GM12878 (cell line): Measurements from ENCODE around the gene RCBTB2. TPM values are rescaled to one million over a fixed set of nuclear protein-coding genes. Genes with fewer than 3 reads are reported as not detected.

Experiments
- ATAC-seq: fragments of 200-7000 bp; cut with Tn5 transposase; 3 replicates; pipeline ENCODE4 v1.9.1; 2020; ENCODE audit warnings: mild to moderate bottlenecking, moderate library complexity
- BruUV-seq: library from RNA; stranded (reverse); fragments of 400-500 nt; replicated peaks from 2 replicates; lab custom pipeline; 2021; lab: Mats Ljungman, UMichigan
- CTCF ChIA-PET: fragments of 300-600 bp; sonication (Branson Sonifier 250); formaldehyde crosslinking; extraction: SDS; loops from one replicate; lab custom pipeline; 2021; ENCODE audit warnings: inconsistent platforms; lab: Yijun Ruan, JAX
- POLR2A ChIA-PET: fragments of 350-600 bp; formaldehyde crosslinking; extraction: SDS; loops from one replicate; lab custom pipeline; 2021; ENCODE audit warnings: inconsistent platforms; lab: Charles Lee
- RAD21 ChIA-PET: fragments of 300-600 bp; sonication (Branson Sonifier 250); formaldehyde crosslinking; loops from one replicate; lab custom pipeline; 2023; ENCODE audit warnings: antibody characterized with exemption; ENCODE audit not compliant: unreplicated experiment; lab: Charles Lee
- SMC1A ChIA-PET: fragments of 300-600 bp; sonication (Branson Sonifier 250); formaldehyde crosslinking; loops from one replicate; lab custom pipeline; 2023; ENCODE audit not compliant: unreplicated experiment, uncharacterized antibody; lab: Charles Lee
- DNase-seq: peaks from one replicate; pipeline ENCODE4 v3.0.0-alpha.2; 2011; ENCODE audit warnings: low read depth, low spot score
- FAIRE-seq: peaks from 3 replicates; lab custom pipeline; 2011; peaks lifted over from hg19 to GRCh38; lab: Jason Lieb, UNC
- H2AFZ ChIP-seq: 2 replicates; pipeline ENCODE4 v1.6.0; 2011; ENCODE audit warnings: low read depth, low read length, control low read depth; ENCODE audit not compliant: control insufficient read depth
- H3K27ac ChIP-seq: 2 replicates; pipeline ENCODE4 v1.5.1; 2011; ENCODE audit warnings: control low read depth; ENCODE audit not compliant: control insufficient read depth, insufficient read depth
- H3K27me3 ChIP-seq, 2 experiments: replicated peaks in 1 of 2; 2 replicates each; pipeline versions ENCODE4 v1.6.0 to v1.6.1; 2011; ENCODE audit warnings: low read length in 1 of 2; ENCODE audit not compliant: control insufficient read depth in 2 of 2, insufficient read depth in 2 of 2
- H3K36me3 ChIP-seq, 2 experiments: 2 replicates each; pipeline ENCODE4 v1.5.1; 2011; ENCODE audit warnings: low read length in 1 of 2; ENCODE audit not compliant: control insufficient read depth in 2 of 2, insufficient read depth in 2 of 2
- H3K4me1 ChIP-seq: 2 replicates; pipeline ENCODE4 v1.6.1; 2011; ENCODE audit warnings: mild to moderate bottlenecking, low read length, moderate library complexity, mixed read lengths; ENCODE audit not compliant: control insufficient read depth, insufficient read depth
- H3K4me2 ChIP-seq: 2 replicates; pipeline ENCODE4 v1.6.0; 2011; ENCODE audit warnings: control low read depth; ENCODE audit not compliant: control insufficient read depth, insufficient read depth
- H3K4me3 ChIP-seq: fragments of 200-600 bp; sonication (generic); 2 replicates; pipeline ENCODE4 v1.5.1; 2016
- H3K79me2 ChIP-seq: 2 replicates; pipeline ENCODE4 v1.6.0; 2011; ENCODE audit warnings: low read length; ENCODE audit not compliant: control insufficient read depth, insufficient read depth
- H3K9ac ChIP-seq: 2 replicates; pipeline ENCODE4 v1.8.0; 2011; ENCODE audit warnings: low read length, control low read depth, mixed read lengths; ENCODE audit not compliant: control insufficient read depth, insufficient read depth
- H3K9me3 ChIP-seq: replicated peaks from 3 replicates; pipeline ENCODE4 v1.5.1; 2011; ENCODE audit warnings: mild to moderate bottlenecking, low read length; ENCODE audit not compliant: control insufficient read depth, insufficient read depth
- H4K20me1 ChIP-seq: 2 replicates; pipeline ENCODE4 v1.6.0; 2011; ENCODE audit not compliant: control insufficient read depth, insufficient read depth
- BCL11A ChIP-seq: IDR thresholded peaks from 2 replicates; pipeline ENCODE4 v1.6.1; 2011; ENCODE audit warnings: low read depth, low read length
- BHLHE40 ChIP-seq, 2 experiments: fragments of 450-650 bp in 1 of 2; IDR thresholded peaks; 2 replicates each; pipeline ENCODE4 v1.6.1; 2011 to 2017; ENCODE audit warnings: low read depth in 2 of 2, borderline replicate concordance in 1 of 2, improper control_type of control experiment in 1 of 2, low read length in 1 of 2, mild to moderate bottlenecking in 1 of 2
- CEBPB ChIP-seq, 2 experiments: fragments of 150-350 bp in 1 of 2; IDR thresholded peaks; 2 replicates each; pipeline ENCODE4 v1.6.1; 2012 to 2014; ENCODE audit warnings: low read depth in 2 of 2, low read length in 2 of 2, borderline replicate concordance in 1 of 2, inconsistent platforms in 1 of 2
- CREM ChIP-seq: IDR thresholded peaks from 2 replicates; pipeline ENCODE4 v1.6.1; 2014; ENCODE audit warnings: antibody characterized with exemption, low read depth
- DPF2 ChIP-seq: fragments of 450-650 bp; IDR thresholded peaks from 2 replicates; pipeline ENCODE4 v1.6.1; 2017; ENCODE audit warnings: mild to moderate bottlenecking
- EED ChIP-seq: sonication (generic); IDR thresholded peaks from 2 replicates; pipeline ENCODE4 v1.6.1; 2016; ENCODE audit warnings: antibody characterized with exemption, low read depth
- EP300 ChIP-seq, 2 experiments: fragments of 150-350 bp in 1 of 2; IDR thresholded peaks; 2 replicates each; pipeline ENCODE4 v1.6.1; 2011 to 2012; ENCODE audit warnings: low read depth in 2 of 2, low read length in 2 of 2, borderline replicate concordance in 1 of 2, improper control_type of control experiment in 1 of 2, inconsistent platforms in 1 of 2; ENCODE audit not compliant: control insufficient read depth in 1 of 2
- EZH2 ChIP-seq: IDR thresholded peaks from 2 replicates; pipeline ENCODE4 v1.6.1; 2012; ENCODE audit warnings: low read depth, mild to moderate bottlenecking, control low read depth, inconsistent platforms, low read length, borderline replicate concordance; ENCODE audit not compliant: control insufficient read depth
- FOS ChIP-seq: IDR thresholded peaks from 3 replicates; pipeline ENCODE4 v1.6.1; 2011; ENCODE audit warnings: borderline replicate concordance; ENCODE audit not compliant: insufficient read length; ENCODE audit errors: extremely low read depth
- IKZF2 ChIP-seq, 2 experiments: fragments of 450-650 bp; IDR thresholded peaks; 2 replicates each; pipeline ENCODE4 v1.6.1; 2017; ENCODE audit warnings: mild to moderate bottlenecking in 2 of 2, moderate library complexity in 2 of 2
- MEF2B ChIP-seq: fragments of 450-650 bp; IDR thresholded peaks from 2 replicates; pipeline ENCODE4 v1.6.1; 2018; ENCODE audit warnings: mild to moderate bottlenecking, moderate library complexity; ENCODE audit not compliant: partially characterized antibody, poor library complexity, severe bottlenecking
- MYB ChIP-seq: fragments of 150-350 bp; IDR thresholded peaks from 2 replicates; pipeline ENCODE4 v1.6.1; 2014; ENCODE audit warnings: mild to moderate bottlenecking, low read depth, low read length, borderline replicate concordance
- NFIC ChIP-seq: IDR thresholded peaks from 2 replicates; pipeline ENCODE4 v1.6.1; 2012; ENCODE audit warnings: low read depth, mild to moderate bottlenecking, inconsistent platforms, low read length, moderate library complexity
- NFYB ChIP-seq: IDR thresholded peaks from 2 replicates; pipeline ENCODE4 v1.6.1; 2011; ENCODE audit warnings: low read depth, mild to moderate bottlenecking, low read length, improper control_type of control experiment, moderate library complexity; ENCODE audit not compliant: insufficient read depth
- POLR2AphosphoS5 ChIP-seq: IDR thresholded peaks from 2 replicates; pipeline ENCODE4 v1.6.1; 2011; ENCODE audit warnings: mild to moderate bottlenecking, low read length, inconsistent platforms
- RAD21 ChIP-seq: IDR thresholded peaks from 2 replicates; pipeline ENCODE4 v1.6.1; 2011; ENCODE audit warnings: mild to moderate bottlenecking, low read depth, low read length, moderate library complexity; ENCODE audit not compliant: insufficient read depth
- RUNX3 ChIP-seq: IDR thresholded peaks from 2 replicates; pipeline ENCODE4 v1.6.1; 2012; ENCODE audit warnings: low read length, inconsistent platforms
- SPI1 ChIP-seq: IDR thresholded peaks from 2 replicates; pipeline ENCODE4 v1.6.1; 2011; ENCODE audit warnings: low read depth, mild to moderate bottlenecking, low read length, moderate library complexity, borderline replicate concordance; ENCODE audit not compliant: insufficient read depth
- TCF12 ChIP-seq: IDR thresholded peaks from 2 replicates; pipeline ENCODE4 v1.6.1; 2011; ENCODE audit warnings: low read depth, mild to moderate bottlenecking, low read length
- TCF3 ChIP-seq: IDR thresholded peaks from 2 replicates; pipeline ENCODE4 v1.6.1; 2012; ENCODE audit warnings: low read depth, mild to moderate bottlenecking, low read length, borderline replicate concordance; ENCODE audit not compliant: insufficient read depth
- WGBS: methylation state at CpG from one replicate; pipeline ENCODE4 v1.1.6; 2016; ENCODE audit warnings: low lambda C conversion rate; ENCODE audit not compliant: insufficient replicate concordance, insufficient coverage; ENCODE audit errors: missing lambda C conversion rate; 5-methylcytosine and 5-hydroxymethylcytosine counted together
- in situ Hi-C: fragments of 300-500 bp; cut with MboI; formaldehyde crosslinking; loops from 9 replicates; pipeline ENCODE4 v1.14.3; 2018; ENCODE audit warnings: mixed read lengths
- intact Hi-C: fragments of 100-400 bp; cut with micrococcal nuclease; formaldehyde crosslinking; loops from one replicate; pipeline ENCODE4 v1.14.2; 2022; ENCODE audit not compliant: unreplicated experiment
- polyA plus RNA-seq, 11 experiments: library from polyadenylated mRNA; depleted of rRNA in 4 of 11; unstranded in 6 of 11; stranded (reverse) in 5 of 11; fragments of >200 nt; fragmentation: Nextera tagmentation in 4 of 11; fragmentation: Illumina TruSeq in 1 of 11; extraction: Ambion mirVana in 4 of 11; extraction: Trizol in 1 of 11; gene quantifications; 1 replicate in 1 of 11; 2 replicates in 10 of 11; pipeline versions ENCODE4 v1.2.1 to v1.2.3, GENCODE V29; 2011 to 2016; ENCODE audit warnings: inconsistent platforms in 2 of 11, missing spikeins in 2 of 11, low read depth in 1 of 11
- total RNA-seq, 4 experiments: library from RNA; depleted of rRNA in 3 of 4; stranded (reverse); fragments of >200 nt in 3 of 4; fragmentation: Illumina TruSeq in 1 of 4; extraction: Trizol in 1 of 4; gene quantifications; 2 replicates each; pipeline versions ENCODE4 v1.2.1 to v1.2.3, GENCODE V29; 2013 to 2021
- TF ChIP-seq, protein P1 (sequence below): fragments of 450-650 bp; formaldehyde crosslinking; IDR thresholded peaks from 2 replicates; pipeline ENCODE4 v1.5.0; 2022; ENCODE audit warnings: mild to moderate bottlenecking, missing genetic modification characterization

Gene RCBTB2
- total and polyA plus RNA-seq, 10 of the 15 experiments (the other 5 are each of a cell fraction or from before 2014, with no cell fraction given): 5.0 to 16.0 (median 8.5) TPM

GRCh38 chr13:48530833-48531232, 2.0 kb downstream of the RCBTB2 start:
- BruUV-seq: no TSS peak
- no peaks in the 10 kb centered on the region for H3K36me3 ChIP-seq
- no peak overlapping the region for H2AFZ ChIP-seq
- ChIA-PET CTCF (interaction anchor here (0.7 to 1.3 kb wide), 2 partner anchors 8 to 80 kb away, joined by 3 read pairs; no protein-coding TSS in a partner anchor), POLR2A (interaction anchor here (0.7 to 1.5 kb wide), 2 partner anchors 9 to 32 kb away, joined by 3 read pairs; no protein-coding TSS in a partner anchor), SMC1A (interaction anchor here (0.7 to 4.9 kb wide), 10 partner anchors 9 to 226 kb away, joined by 3 to 27 read pairs (median 3); no protein-coding TSS in a partner anchor), RAD21 (interaction anchor here (1.3 to 3.1 kb wide), 4 partner anchors 35 to 49 kb away, joined by 3 to 30 read pairs (median 7); no protein-coding TSS in a partner anchor)
- in situ Hi-C loops (no loop called here), intact Hi-C loops (loop anchor here (1.0 to 2.0 kb wide), 2 partner anchors 26 to 39 kb away; no protein-coding TSS in a partner anchor)
- ATAC-seq (no peak), FAIRE-seq (peak; percentile 62), DNase-seq (peak; percentile 47)
- H3K9ac ChIP-seq: peak overlapping the region; percentile 99
- H3K27ac ChIP-seq: peak overlapping the region; percentile 93
- WGBS: 1% methylated on average over 6 of the region's 6 CpGs
- H3K27me3 ChIP-seq: no peaks in the 10 kb centered on the region
- peak overlapping the region; percentile 77 for H3K4me3 ChIP-seq
- peak overlapping the region; percentile 70 for H3K4me2 ChIP-seq
- no peaks in the 10 kb centered on the region for H4K20me1 ChIP-seq
- peaks cover 29% of the 10 kb centered on the region for H3K4me1 ChIP-seq
- no peaks in the 10 kb centered on the region for H3K9me3 ChIP-seq
- H3K79me2 ChIP-seq: peaks cover 49% of the 10 kb centered on the region
- TF ChIP-seq NFIC (peak; percentile 77), BCL11A (0 out of 2 replicates have a peak, but pooled peaks have one; percentile 31), RUNX3 (peak; percentile 76), EZH2 (no peak), TCF3 (peak; percentile 82; the same call in 1 of the 2 replicates), TCF12 (0 out of 2 replicates have a peak, but pooled peaks have one; percentile 29), CREM (peak; percentile 34; the same call in 1 of the 2 replicates), POLR2AphosphoS5 (no peak), NFYB (no peak), SPI1 (peak; percentile 94), IKZF2 (IDR thresholded peaks at IDR 0.05) (peak; percentile 16 to 26; a peak in 1 of 4 replicates), EP300 (IDR thresholded peaks at IDR 0.05; ENCODE audit: borderline replicate concordance in 1 of 2, control insufficient read depth in 1 of 2, low read depth in 2 of 2, low read length in 2 of 2) (peak in 1 of 2 experiments; percentile 71; a peak in 2 of 4 replicates), FOS (no peak), DPF2 (0 out of 2 replicates have a peak, but pooled peaks have one; percentile 40), MEF2B (no peak), BHLHE40 (IDR thresholded peaks at IDR 0.05; ENCODE audit: borderline replicate concordance in 1 of 2, low read depth in 2 of 2, low read length in 1 of 2) (0 out of 4 replicates have a peak, but pooled peaks of 1 of the 2 experiments have one; percentile 13), EED (no peak), CEBPB (IDR thresholded peaks at IDR 0.05; ENCODE audit: borderline replicate concordance in 1 of 2, low read depth in 2 of 2, low read length in 2 of 2) (no peak), RAD21 (no peak), MYB (no peak)
- TF ChIP-seq, protein P1, sequence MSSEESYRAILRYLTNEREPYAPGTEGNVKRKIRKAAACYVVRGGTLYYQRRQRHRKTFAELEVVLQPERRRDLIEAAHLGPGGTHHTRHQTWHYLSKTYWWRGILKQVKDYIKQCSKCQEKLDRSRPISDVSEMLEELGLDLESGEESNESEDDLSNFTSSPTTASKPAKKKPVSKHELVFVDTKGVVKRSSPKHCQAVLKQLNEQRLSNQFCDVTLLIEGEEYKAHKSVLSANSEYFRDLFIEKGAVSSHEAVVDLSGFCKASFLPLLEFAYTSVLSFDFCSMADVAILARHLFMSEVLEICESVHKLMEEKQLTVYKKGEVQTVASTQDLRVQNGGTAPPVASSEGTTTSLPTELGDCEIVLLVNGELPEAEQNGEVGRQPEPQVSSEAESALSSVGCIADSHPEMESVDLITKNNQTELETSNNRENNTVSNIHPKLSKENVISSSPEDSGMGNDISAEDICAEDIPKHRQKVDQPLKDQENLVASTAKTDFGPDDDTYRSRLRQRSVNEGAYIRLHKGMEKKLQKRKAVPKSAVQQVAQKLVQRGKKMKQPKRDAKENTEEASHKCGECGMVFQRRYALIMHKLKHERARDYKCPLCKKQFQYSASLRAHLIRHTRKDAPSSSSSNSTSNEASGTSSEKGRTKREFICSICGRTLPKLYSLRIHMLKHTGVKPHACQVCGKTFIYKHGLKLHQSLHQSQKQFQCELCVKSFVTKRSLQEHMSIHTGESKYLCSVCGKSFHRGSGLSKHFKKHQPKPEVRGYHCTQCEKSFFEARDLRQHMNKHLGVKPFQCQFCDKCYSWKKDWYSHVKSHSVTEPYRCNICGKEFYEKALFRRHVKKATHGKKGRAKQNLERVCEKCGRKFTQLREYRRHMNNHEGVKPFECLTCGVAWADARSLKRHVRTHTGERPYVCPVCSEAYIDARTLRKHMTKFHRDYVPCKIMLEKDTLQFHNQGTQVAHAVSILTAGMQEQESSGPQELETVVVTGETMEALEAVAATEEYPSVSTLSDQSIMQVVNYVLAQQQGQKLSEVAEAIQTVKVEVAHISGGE: no peak
